ENCODE results near the gene SORL1.

The SORL1 gene

DNA sequence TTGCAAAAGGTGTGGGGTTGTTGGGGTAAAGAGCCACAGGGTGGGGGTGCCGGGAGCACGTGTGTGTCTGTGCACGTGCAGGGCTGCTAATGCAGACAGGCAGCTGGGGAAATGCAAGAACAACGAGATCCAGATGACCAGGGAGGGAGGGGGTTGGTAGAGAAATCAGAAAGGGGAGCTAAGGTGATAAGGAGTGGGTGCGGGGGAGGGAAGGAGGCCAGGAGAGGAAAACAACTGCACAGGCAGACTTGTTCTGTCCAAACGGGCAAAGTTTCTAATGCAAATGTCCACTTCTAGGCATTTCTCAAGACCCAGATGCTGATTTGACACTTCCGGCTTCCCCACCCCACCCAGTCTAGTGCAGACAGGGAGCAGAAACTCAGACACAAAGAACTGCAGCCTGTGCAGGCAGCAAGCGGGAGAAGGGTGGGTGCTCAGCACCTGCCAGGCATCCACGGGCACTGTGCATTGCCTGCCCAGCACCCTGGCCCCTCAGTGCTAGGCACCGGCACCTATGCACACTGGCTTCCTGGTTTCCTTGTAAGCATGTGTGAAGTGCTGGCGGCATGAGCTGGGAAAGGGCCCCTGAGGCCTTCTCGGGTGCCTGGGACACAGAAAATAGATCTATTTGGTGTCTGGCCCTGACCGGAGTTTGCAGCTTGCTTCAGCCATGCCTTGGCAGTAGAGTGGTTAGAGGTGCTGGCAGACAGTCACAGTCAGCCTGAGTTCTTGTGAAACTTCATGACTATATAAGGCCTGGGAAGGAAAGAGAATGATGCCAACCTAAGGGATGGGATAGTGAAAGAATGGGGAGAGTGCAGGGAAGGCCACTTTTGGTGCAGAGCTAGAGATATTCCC is 220.7 kb downstream of the SORL1 start:
- DNase-seq (ENCODE audit: low read depth, low spot score) = no peak
- no peaks in the 10 kb centered on the region for H3K36me3 ChIP-seq (ENCODE audit: insufficient read depth, low read length)
- no peak overlapping the region for H3K27ac ChIP-seq
- no peak for TF ChIP-seq POLR2AphosphoS5 (IDR thresholded peaks at IDR 0.05; ENCODE audit: borderline replicate concordance, low read depth, low read length)
- TF ChIP-seq EZH2 (IDR thresholded peaks at IDR 0.05) = no peak
- TF ChIP-seq FOXP2 (optimal IDR thresholded peaks at IDR 0.05; ENCODE audit: control extremely low read depth, extremely low read length, insufficient read depth) = no peak
- no peaks in the 10 kb centered on the region for H3K9me3 ChIP-seq (ENCODE audit: low read depth, low read length)
- no peak overlapping the region for H3K4me3 ChIP-seq
- H3K9ac ChIP-seq (ENCODE audit: insufficient read length) = no peak overlapping the region

DNA sequence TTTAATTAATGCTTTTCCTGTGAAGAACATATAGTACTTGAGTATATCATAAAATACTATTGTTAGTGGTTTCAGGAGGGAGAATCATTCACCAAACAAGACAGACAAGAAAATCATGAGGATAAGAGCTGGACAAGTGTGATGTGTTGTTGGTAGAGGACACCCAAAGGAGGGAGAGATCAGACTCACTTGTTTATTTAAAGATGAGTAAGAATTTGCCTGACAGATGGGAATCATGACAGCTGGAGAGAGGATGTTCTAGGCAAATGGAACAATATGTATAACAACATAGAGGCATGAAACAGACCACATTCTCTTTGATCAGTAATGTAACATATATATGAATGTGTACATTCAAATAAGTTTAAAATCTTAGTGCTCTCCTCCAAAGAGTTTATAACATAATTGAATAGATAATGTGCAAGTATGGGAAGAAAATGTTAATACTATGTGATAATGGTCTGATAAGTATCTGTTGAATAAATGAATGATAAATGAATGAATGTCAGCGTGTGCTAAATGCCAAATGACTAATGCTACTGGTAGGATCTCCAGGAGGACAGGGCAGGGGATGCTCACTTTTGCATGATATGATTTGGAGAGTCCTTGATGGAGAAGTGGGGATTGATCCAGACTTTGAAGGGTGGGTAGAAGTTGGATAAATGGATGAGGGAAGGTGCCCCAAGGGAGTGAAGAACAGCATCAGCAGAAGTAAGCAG is 229.6 kb downstream of the SORL1 start:
- H3K4me3 ChIP-seq = no peak overlapping the region
- H3K27ac ChIP-seq = no peak overlapping the region
- H3K36me3 ChIP-seq (ENCODE audit: insufficient read depth, low read length) = no peaks in the 10 kb centered on the region
- TF ChIP-seq POLR2AphosphoS5 (IDR thresholded peaks at IDR 0.05; ENCODE audit: borderline replicate concordance, low read depth, low read length) (no peak), FOXP2 (optimal IDR thresholded peaks at IDR 0.05; ENCODE audit: control extremely low read depth, extremely low read length, insufficient read depth) (no peak), EZH2 (IDR thresholded peaks at IDR 0.05) (no peak)
- no peak for DNase-seq (ENCODE audit: low read depth, low spot score)
- H3K9ac ChIP-seq (ENCODE audit: insufficient read length) = no peak overlapping the region
- no peaks in the 10 kb centered on the region for H3K9me3 ChIP-seq (ENCODE audit: low read depth, low read length)
